HepG2 (cell line): ENCODE measurements around the gene DAGLB. TPM values are rescaled to one million over a fixed set of nuclear protein-coding genes. Genes with fewer than 3 reads are reported as not detected.
"Not testable (repeated sequence)": the region's sequence is repeated elsewhere in the genome, so short reads cannot be mapped to it uniquely, and the experiment has no call there.

Experiments
- ATAC-seq: fragments of 200-7000 bp; cut with Tn5 transposase; 3 replicates; pipeline ENCODE4 v1.9.1; 2020; ENCODE audit warnings: mild to moderate bottlenecking, moderate library complexity
- BruUV-seq: library from RNA; stranded (reverse); fragments of 400-500 nt; replicated peaks from 2 replicates; lab custom pipeline; 2021; lab: Mats Ljungman, UMichigan
- CTCF ChIA-PET: fragments of 300-600 bp; formaldehyde crosslinking; extraction: SDS; loops from one replicate; lab custom pipeline; 2021; ENCODE audit warnings: low total read pairs, inconsistent platforms, low intra/inter-chr PET ratio; lab: Yijun Ruan, JAX
- POLR2A ChIA-PET: fragments of 350-600 bp; sonication (Branson Sonifier 250); formaldehyde crosslinking; loops from one replicate; lab custom pipeline; 2020; ENCODE audit warnings: antibody characterized with exemption, inconsistent platforms; lab: Yijun Ruan, JAX
- DNase-seq: peaks from one replicate; pipeline ENCODE4 v3.0.0-alpha.2; 2015; ENCODE audit warnings: low spot score
- FAIRE-seq: peaks from 3 replicates; lab custom pipeline; 2011; peaks lifted over from hg19 to GRCh38; lab: Jason Lieb, UNC
- H2AFZ ChIP-seq: one replicate; pipeline ENCODE4 v1.6.1; 2011; ENCODE audit warnings: low read length, inconsistent platforms
- H3K27ac ChIP-seq: fragments of 300-600 bp; 3 replicates; pipeline ENCODE4 v1.8.0; 2011; ENCODE audit warnings: mixed run types, mild to moderate bottlenecking, mixed read lengths, low read length, inconsistent platforms; ENCODE audit not compliant: insufficient read depth; ENCODE audit errors: extremely low read length
- H3K27me3 ChIP-seq, 2 experiments: fragments of 200-600 bp in 1 of 2; 2 replicates in 1 of 2; 3 replicates in 1 of 2; pipeline versions ENCODE4 v1.6.0 to v1.8.0; 2011; ENCODE audit warnings: low read length in 2 of 2, mild to moderate bottlenecking in 2 of 2, moderate library complexity in 2 of 2, inconsistent platforms in 1 of 2; ENCODE audit not compliant: insufficient read depth in 2 of 2, control insufficient read depth in 1 of 2
- H3K36me3 ChIP-seq, 2 experiments: fragments of 200-600 bp in 1 of 2; replicated peaks in 1 of 2; 2 replicates in 1 of 2; 3 replicates in 1 of 2; pipeline versions ENCODE4 v1.5.1 to v1.8.0; 2011; ENCODE audit warnings: low read length in 2 of 2, inconsistent platforms in 1 of 2; ENCODE audit not compliant: insufficient read depth in 2 of 2, control insufficient read depth in 1 of 2
- H3K4me1 ChIP-seq: 2 replicates; pipeline ENCODE4 v1.5.1; 2012; ENCODE audit warnings: low read length, inconsistent platforms; ENCODE audit not compliant: insufficient read depth
- H3K4me2 ChIP-seq: 2 replicates; pipeline ENCODE4 v1.6.0; 2011; ENCODE audit warnings: low read depth, low read length, inconsistent platforms
- H3K4me3 ChIP-seq, 3 experiments: fragments of 200-600 bp in 1 of 3; sonication (generic), shearing (Covaris generic) in 1 of 3; replicated peaks in 1 of 3; 2 replicates each; pipeline ENCODE4 v1.5.1; 2011 to 2016; ENCODE audit warnings: low read length in 3 of 3, inconsistent platforms in 2 of 3, low read depth in 2 of 3, mild to moderate bottlenecking in 2 of 3, control low read depth in 1 of 3, mixed read lengths in 1 of 3; ENCODE audit not compliant: insufficient read depth in 1 of 3
- H3K79me2 ChIP-seq: one replicate; pipeline ENCODE4 v1.6.1; 2011; ENCODE audit warnings: low read length, inconsistent platforms; ENCODE audit not compliant: insufficient read depth
- H3K9ac ChIP-seq: 2 replicates; pipeline ENCODE4 v1.6.0; 2011; ENCODE audit warnings: mild to moderate bottlenecking, low read depth, low read length, inconsistent platforms; ENCODE audit not compliant: insufficient read depth
- H3K9me3 ChIP-seq: 2 replicates; pipeline ENCODE4 v1.5.1; 2012; ENCODE audit warnings: mild to moderate bottlenecking, low read length
- H4K20me1 ChIP-seq: 2 replicates; pipeline ENCODE4 v1.6.0; 2011; ENCODE audit warnings: inconsistent platforms, mild to moderate bottlenecking, low read length, moderate library complexity; ENCODE audit not compliant: insufficient read depth
- CCDC6 ChIP-seq: sonication (generic); formaldehyde crosslinking; IDR thresholded peaks from 2 replicates; pipeline ENCODE4 v1.8.1; 2022; ENCODE audit warnings: mild to moderate bottlenecking, missing genetic modification reagents, moderate library complexity
- LCORL ChIP-seq, 2 experiments: fragments of 450-650 bp in 1 of 2; sonication (generic) in 1 of 2; formaldehyde crosslinking in 1 of 2; IDR thresholded peaks; 2 replicates each; pipeline versions ENCODE4 v1.5.0 to v1.6.1; 2017 to 2020; ENCODE audit warnings: antibody characterized with exemption in 1 of 2, missing genetic modification reagents in 1 of 2
- RFX5 ChIP-seq: IDR thresholded peaks from 2 replicates; pipeline ENCODE4 v1.6.1; 2011; ENCODE audit warnings: low read depth, low read length, improper control_type of control experiment
- THAP11 ChIP-seq: IDR thresholded peaks from 2 replicates; pipeline ENCODE4 v1.6.1; 2016; ENCODE audit warnings: missing biosample characterization, missing genetic modification reagents
- ZKSCAN8 ChIP-seq: IDR thresholded peaks from 2 replicates; pipeline ENCODE4 v1.6.1; 2016; ENCODE audit warnings: borderline replicate concordance, missing genetic modification reagents, missing compliant biosample characterization
- ZNF619 ChIP-seq: sonication (generic); formaldehyde crosslinking; IDR thresholded peaks from 2 replicates; pipeline ENCODE4 v1.4.0; 2020; ENCODE audit warnings: mild to moderate bottlenecking, missing genetic modification reagents
- ZNF709 ChIP-seq: sonication (generic); formaldehyde crosslinking; IDR thresholded peaks from 2 replicates; pipeline ENCODE4 v1.5.0; 2020; ENCODE audit warnings: mild to moderate bottlenecking, missing genetic modification reagents
- WGBS: methylation state at CpG from one replicate; pipeline ENCODE4 v1.1.6; 2017; ENCODE audit warnings: low lambda C conversion rate; 5-methylcytosine and 5-hydroxymethylcytosine counted together
- in situ Hi-C: cut with HindIII; loops from 2 replicates; pipeline ENCODE4 v1.10.0; 2017; ENCODE audit warnings: low pct_unique_long_range_greater_than_20kb; ENCODE audit not compliant: extremely low pct_ligation_motif_present
- intact Hi-C: fragments of 100-400 bp; cut with micrococcal nuclease; formaldehyde crosslinking; loops from one replicate; pipeline ENCODE4 v1.10.0; 2022; ENCODE audit not compliant: unreplicated experiment
- polyA plus RNA-seq, 8 experiments: library from polyadenylated mRNA; depleted of rRNA in 3 of 8; stranded (reverse) in 7 of 8; unstranded in 1 of 8; fragments of >200 nt; fragmentation: Illumina TruSeq in 4 of 8; extraction: Trizol in 4 of 8; gene quantifications; 2 replicates each; pipeline versions ENCODE4 v1.2.1 to v1.2.3, GENCODE V29; 2011 to 2016; ENCODE audit warnings: low read depth in 4 of 8, missing spikeins in 1 of 8, mixed read lengths in 1 of 8; ENCODE audit not compliant: insufficient read depth in 1 of 8
- total RNA-seq, 5 experiments: library from RNA; depleted of rRNA; stranded (reverse); fragments of >200 nt; fragmentation: Illumina TruSeq; extraction: Trizol; gene quantifications; 2 replicates each; pipeline ENCODE4 v1.2.3, GENCODE V29; 2016; ENCODE audit warnings: low read depth in 1 of 5
- TF ChIP-seq, protein P1 (sequence below): sonication (generic); formaldehyde crosslinking; IDR thresholded peaks from 2 replicates; pipeline ENCODE4 v1.4.0; 2020; ENCODE audit warnings: missing genetic modification reagents
- TF ChIP-seq, protein P2 (sequence below): IDR thresholded peaks from 2 replicates; pipeline ENCODE4 v1.6.1; 2016; ENCODE audit warnings: low read depth, missing genetic modification reagents, missing compliant biosample characterization

The DAGLB gene
- total and polyA plus RNA-seq, 2 of the 13 experiments (the other 11 are each of a cell fraction or from before 2014, with no cell fraction given), result 7.9 to 9.8 TPM

DNA sequence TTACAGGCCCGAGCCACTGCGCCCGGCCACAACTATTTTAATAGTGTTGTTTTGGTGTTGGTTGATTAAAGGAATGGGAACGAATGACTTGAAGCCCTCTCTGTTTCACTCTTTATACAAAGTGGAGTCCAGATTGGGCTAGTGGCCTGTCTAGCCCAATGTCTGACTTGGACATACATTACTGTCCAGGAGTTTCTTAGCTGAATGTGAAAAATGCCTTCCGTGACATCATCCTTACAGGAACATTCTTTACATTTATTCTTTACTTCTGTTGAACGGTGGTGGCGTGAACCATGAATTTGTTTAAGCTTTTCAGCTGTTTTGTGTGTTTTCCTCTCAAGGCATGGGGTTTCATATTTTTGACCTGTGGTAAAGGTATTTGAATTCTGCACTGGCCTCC lies 67.9 kb downstream of the DAGLB start (continued):
- TF ChIP-seq, protein P1, sequence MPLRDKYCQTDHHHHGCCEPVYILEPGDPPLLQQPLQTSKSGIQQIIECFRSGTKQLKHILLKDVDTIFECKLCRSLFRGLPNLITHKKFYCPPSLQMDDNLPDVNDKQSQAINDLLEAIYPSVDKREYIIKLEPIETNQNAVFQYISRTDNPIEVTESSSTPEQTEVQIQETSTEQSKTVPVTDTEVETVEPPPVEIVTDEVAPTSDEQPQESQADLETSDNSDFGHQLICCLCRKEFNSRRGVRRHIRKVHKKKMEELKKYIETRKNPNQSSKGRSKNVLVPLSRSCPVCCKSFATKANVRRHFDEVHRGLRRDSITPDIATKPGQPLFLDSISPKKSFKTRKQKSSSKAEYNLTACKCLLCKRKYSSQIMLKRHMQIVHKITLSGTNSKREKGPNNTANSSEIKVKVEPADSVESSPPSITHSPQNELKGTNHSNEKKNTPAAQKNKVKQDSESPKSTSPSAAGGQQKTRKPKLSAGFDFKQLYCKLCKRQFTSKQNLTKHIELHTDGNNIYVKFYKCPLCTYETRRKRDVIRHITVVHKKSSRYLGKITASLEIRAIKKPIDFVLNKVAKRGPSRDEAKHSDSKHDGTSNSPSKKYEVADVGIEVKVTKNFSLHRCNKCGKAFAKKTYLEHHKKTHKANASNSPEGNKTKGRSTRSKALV (CRISPR knock-in tag), result no peak
- TF ChIP-seq ZKSCAN8 (CRISPR knock-in tag), result no peak
- TF ChIP-seq ZNF619, result no peak
- TF ChIP-seq RFX5, result no peak
- TF ChIP-seq, protein P2, sequence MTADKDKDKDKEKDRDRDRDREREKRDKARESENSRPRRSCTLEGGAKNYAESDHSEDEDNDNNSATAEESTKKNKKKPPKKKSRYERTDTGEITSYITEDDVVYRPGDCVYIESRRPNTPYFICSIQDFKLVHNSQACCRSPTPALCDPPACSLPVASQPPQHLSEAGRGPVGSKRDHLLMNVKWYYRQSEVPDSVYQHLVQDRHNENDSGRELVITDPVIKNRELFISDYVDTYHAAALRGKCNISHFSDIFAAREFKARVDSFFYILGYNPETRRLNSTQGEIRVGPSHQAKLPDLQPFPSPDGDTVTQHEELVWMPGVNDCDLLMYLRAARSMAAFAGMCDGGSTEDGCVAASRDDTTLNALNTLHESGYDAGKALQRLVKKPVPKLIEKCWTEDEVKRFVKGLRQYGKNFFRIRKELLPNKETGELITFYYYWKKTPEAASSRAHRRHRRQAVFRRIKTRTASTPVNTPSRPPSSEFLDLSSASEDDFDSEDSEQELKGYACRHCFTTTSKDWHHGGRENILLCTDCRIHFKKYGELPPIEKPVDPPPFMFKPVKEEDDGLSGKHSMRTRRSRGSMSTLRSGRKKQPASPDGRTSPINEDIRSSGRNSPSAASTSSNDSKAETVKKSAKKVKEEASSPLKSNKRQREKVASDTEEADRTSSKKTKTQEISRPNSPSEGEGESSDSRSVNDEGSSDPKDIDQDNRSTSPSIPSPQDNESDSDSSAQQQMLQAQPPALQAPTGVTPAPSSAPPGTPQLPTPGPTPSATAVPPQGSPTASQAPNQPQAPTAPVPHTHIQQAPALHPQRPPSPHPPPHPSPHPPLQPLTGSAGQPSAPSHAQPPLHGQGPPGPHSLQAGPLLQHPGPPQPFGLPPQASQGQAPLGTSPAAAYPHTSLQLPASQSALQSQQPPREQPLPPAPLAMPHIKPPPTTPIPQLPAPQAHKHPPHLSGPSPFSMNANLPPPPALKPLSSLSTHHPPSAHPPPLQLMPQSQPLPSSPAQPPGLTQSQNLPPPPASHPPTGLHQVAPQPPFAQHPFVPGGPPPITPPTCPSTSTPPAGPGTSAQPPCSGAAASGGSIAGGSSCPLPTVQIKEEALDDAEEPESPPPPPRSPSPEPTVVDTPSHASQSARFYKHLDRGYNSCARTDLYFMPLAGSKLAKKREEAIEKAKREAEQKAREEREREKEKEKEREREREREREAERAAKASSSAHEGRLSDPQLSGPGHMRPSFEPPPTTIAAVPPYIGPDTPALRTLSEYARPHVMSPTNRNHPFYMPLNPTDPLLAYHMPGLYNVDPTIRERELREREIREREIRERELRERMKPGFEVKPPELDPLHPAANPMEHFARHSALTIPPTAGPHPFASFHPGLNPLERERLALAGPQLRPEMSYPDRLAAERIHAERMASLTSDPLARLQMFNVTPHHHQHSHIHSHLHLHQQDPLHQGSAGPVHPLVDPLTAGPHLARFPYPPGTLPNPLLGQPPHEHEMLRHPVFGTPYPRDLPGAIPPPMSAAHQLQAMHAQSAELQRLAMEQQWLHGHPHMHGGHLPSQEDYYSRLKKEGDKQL, result no peak
- TF ChIP-seq LCORL (IDR thresholded peaks at IDR 0.05), result no peak
- no peak for TF ChIP-seq LCORL (CRISPR knock-in tag; IDR thresholded peaks at IDR 0.05)
- TF ChIP-seq CCDC6 (CRISPR knock-in tag), result no peak
- no peak for TF ChIP-seq ZNF709
- no peak for TF ChIP-seq THAP11 (CRISPR knock-in tag)

DNA sequence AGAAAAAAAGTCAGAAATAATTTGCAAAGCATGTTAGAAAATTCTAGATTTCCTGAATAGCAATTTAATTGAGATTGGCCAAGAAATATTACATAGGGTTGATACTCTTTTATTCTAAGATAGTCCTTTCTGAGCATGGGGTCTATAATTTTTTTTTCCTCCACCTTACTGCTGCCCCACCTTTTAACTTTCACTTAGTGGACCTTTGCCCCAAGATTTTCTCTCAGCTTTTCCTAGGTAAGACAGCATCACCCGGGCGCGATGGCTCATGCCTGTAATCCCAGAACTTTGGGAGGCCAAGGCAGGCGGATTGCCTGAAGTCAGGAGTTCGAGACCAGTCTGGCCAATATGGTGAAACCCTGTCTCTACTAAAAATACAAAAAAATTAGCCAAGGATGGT lies 69.2 kb downstream of the DAGLB start:
- Histone ChIP-seq H3K79me2 (peaks cover 87% of the 10 kb centered on the region), H3K4me1 (peaks cover 62% of the 10 kb centered on the region), H3K36me3 (peaks cover 4 to 27% of the 10 kb centered on the region in 2 experiments; a peak in 3 of 5 replicates), H4K20me1 (peaks cover 79% of the 10 kb centered on the region)
- in situ Hi-C loops, H3K4me3 ChIP-seq, H2AFZ ChIP-seq, H3K27ac ChIP-seq, BruUV-seq, intact Hi-C loops, H3K9ac ChIP-seq, H3K9me3 ChIP-seq, ATAC-seq, H3K4me2 ChIP-seq, CTCF ChIA-PET, FAIRE-seq, H3K27me3 ChIP-seq, DNase-seq, POLR2A ChIA-PET: not testable (repeated sequence)
- WGBS, result 90% methylated on average over 5 of the region's 5 CpGs
